ENCODE measurements around the gene TREML1. TPM values are rescaled to one million over a fixed set of nuclear protein-coding genes. Genes with fewer than 3 reads are reported as not detected.

TREML1 gene
- polyA plus RNA-seq (2013, experiment 1 of 4), result not detected
- polyA plus RNA-seq (2013, experiment 2 of 4), result not detected
- not detected for polyA plus RNA-seq (2013, experiment 3 of 4)
- not detected for polyA plus RNA-seq (2013, experiment 4 of 4)

DNA sequence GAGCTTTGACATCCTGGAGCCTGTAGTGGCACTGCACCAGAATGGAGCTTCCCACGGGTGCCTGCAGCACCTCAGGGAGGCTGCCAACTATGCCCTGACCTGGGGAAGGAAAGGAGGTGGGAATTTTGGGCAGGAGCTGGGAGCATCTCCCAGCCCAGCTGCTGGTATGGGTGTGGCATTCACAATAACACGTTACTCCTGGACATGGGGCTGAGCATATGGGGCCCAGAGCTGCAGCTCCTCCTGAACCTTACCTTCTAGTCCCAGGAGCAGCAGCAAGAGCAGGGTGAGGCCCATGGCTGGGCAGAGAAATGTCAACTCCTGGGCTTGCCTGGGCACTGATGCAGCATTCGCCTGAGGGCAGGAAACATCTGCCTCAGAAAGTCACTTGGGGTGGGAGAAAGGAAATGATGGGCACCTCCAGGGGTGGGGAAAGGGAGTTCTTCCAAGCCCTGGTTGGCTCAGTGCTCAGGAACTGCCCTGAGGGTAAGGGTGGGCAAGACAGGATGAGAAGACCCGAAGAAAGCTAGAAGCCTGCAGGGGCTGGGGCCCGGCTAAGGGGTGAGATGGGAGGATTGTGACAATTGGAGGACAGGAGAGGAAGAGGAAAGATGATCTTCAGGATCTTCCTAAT lies at the start of gene TREML1:
TREML1 (minus strand) TSS at position 356 of the 634 bp plus-strand sequence; CDS start at position 297, 59 bp downstream.
- no peak within 1 kb of the TSS for H3K4me3 ChIP-seq (ENCODE audit: insufficient read depth, low read depth, low read length)
- no peaks in the 10 kb centered on the region for H3K4me1 ChIP-seq (ENCODE audit: control insufficient read depth, insufficient read depth, low read length)
- no peak within 1 kb of the TSS for H3K27ac ChIP-seq (ENCODE audit: insufficient read depth, low read depth, low read length, poor library complexity, severe bottlenecking)
- 90 to 93% methylated on average over 5 of the region's 5 CpGs for WGBS, 2 experiments
- no peaks in the 10 kb centered on the region for H3K9me3 ChIP-seq (ENCODE audit: control insufficient read depth, low read length)
- no peaks in the 10 kb centered on the region for H3K36me3 ChIP-seq (ENCODE audit: control insufficient read depth, insufficient read depth, low read length)
- no peaks in the 10 kb centered on the region for H3K27me3 ChIP-seq (ENCODE audit: control insufficient read depth, insufficient read depth, low read length, poor library complexity, severe bottlenecking)

- Histone ChIP-seq H3K9me3 (ENCODE audit: control insufficient read depth, low read length) (no peaks in the 10 kb centered on the region), H3K4me1 (ENCODE audit: control insufficient read depth, insufficient read depth, low read length) (no peaks in the 10 kb centered on the region), H3K36me3 (ENCODE audit: control insufficient read depth, insufficient read depth, low read length) (no peaks in the 10 kb centered on the region), H3K4me3 (ENCODE audit: insufficient read depth, low read depth, low read length) (no peak overlapping the region), H3K27me3 (ENCODE audit: control insufficient read depth, insufficient read depth, low read length, poor library complexity, severe bottlenecking) (no peaks in the 10 kb centered on the region), H3K27ac (ENCODE audit: insufficient read depth, low read depth, low read length, poor library complexity, severe bottlenecking) (no peak overlapping the region)
- whole genome bisulfite sequencing, 2 experiments, result 75 to 77% methylated on average over 8 of the region's 8 CpGs
Measured at GRCh38 chr6:41201764-41202173, 47.6 kb upstream of the TREML1 start.

DNA sequence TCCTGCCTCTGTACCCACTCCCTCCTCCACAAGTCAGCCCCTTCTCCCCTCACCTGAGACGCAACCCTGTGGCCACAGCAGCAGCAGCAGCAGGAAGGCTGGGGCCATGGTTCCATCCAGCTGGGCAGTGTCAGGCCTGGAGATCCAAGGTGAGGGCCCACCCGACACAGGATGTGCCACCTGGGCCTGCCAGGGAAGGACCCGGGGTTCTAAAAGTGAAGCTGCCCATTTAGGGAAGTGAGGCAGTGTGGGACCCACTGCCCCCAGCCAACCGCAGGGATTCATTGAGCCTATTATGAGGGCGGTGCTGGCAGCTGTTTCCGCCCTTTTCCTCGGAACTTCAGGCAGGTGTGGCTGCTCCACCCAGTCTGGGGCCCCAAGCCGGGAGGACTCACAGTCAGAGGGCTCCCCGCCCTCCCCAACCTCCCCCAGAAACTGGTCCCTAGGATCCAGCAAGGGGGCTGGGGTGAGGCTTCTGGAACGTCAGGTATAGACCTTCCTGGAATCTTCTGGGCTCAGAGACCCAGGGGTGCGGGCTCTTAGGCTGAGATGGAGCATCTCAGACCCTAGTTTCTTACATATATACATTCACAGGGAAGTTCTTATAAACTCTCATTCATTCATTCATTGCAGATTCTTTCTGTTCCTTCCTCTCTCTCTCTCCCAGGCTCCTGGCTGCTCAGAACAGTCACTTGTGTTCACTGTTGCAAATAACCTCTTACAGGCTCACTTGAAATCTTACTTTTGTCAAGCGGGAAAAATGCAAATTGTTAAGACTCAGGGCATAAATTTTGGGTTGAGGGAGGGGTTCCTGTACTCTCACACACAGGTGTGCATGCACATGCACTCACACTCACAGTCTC lies 47.0 kb upstream of the TREML1 start, which contains the start of gene TREML2:
TREML2 (minus strand) TSS at position 249 of the 863 bp plus-strand sequence; CDS start at position 108, 141 bp downstream.
- Histone ChIP-seq H3K9me3 (ENCODE audit: control insufficient read depth, low read length) (no peaks in the 10 kb centered on the region), H3K36me3 (ENCODE audit: control insufficient read depth, insufficient read depth, low read length) (no peaks in the 10 kb centered on the region), H3K27ac (ENCODE audit: insufficient read depth, low read depth, low read length, poor library complexity, severe bottlenecking) (no peak within 1 kb of the TSS), H3K27me3 (ENCODE audit: control insufficient read depth, insufficient read depth, low read length, poor library complexity, severe bottlenecking) (no peaks in the 10 kb centered on the region), H3K4me3 (ENCODE audit: insufficient read depth, low read depth, low read length) (no peak within 1 kb of the TSS), H3K4me1 (ENCODE audit: control insufficient read depth, insufficient read depth, low read length) (no peaks in the 10 kb centered on the region)
- 82% methylated on average over 12 of the region's 12 CpGs for WGBS, 2 experiments

- H3K27me3 ChIP-seq (ENCODE audit: control insufficient read depth, insufficient read depth, low read length, poor library complexity, severe bottlenecking), result no peaks in the 10 kb centered on the region
- no peaks in the 10 kb centered on the region for H3K4me1 ChIP-seq (ENCODE audit: control insufficient read depth, insufficient read depth, low read length)
- no peak overlapping the region for H3K4me3 ChIP-seq (ENCODE audit: insufficient read depth, low read depth, low read length)
- no peaks in the 10 kb centered on the region for H3K9me3 ChIP-seq (ENCODE audit: control insufficient read depth, low read length)
- H3K27ac ChIP-seq (ENCODE audit: insufficient read depth, low read depth, low read length, poor library complexity, severe bottlenecking), result no peak overlapping the region
- H3K36me3 ChIP-seq (ENCODE audit: control insufficient read depth, insufficient read depth, low read length), result no peaks in the 10 kb centered on the region
- WGBS, 2 experiments, result 93 to 95% methylated on average over 2 of the region's 2 CpGs
Measured at GRCh38 chr6:41200296-41200900, 46.3 kb upstream of the TREML1 start.

DNA sequence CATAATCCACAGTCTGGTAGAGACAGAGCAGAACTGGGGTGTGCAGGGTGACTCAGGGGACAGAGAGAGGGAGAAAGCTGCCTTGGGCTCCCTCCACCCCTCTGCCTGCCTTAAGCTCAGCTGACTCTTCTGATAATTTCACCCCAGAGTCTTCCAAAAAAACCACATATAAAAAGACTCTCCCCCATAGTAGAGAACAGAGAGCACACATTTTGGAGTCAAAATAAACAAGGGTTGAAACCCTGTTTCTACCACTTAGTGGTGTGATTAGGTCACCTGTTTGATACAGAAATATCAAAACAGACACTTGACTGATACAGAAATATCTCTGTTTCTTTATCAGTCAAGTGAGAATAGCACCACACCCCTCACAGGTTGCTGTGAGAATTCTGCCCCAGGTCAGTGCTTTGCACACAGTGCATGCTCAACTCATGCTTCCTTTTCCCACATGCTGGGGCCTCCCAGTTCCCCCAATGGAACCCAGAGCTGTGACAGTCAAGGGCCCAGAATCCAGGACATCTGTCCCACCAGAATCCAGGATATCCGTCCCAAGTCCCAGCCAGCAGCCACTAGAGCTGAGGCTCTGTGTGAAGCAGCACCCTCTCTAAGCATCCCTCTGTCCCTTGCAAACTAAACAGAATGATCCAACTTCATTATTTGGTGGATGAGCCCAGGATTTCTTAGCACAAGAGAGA lies 45.6 kb upstream of the TREML1 start:
- no peak overlapping the region for H3K27ac ChIP-seq (ENCODE audit: insufficient read depth, low read depth, low read length, poor library complexity, severe bottlenecking)
- 96 to 97% methylated on average over 1 of the region's 1 CpG for WGBS, 2 experiments
- no peaks in the 10 kb centered on the region for H3K36me3 ChIP-seq (ENCODE audit: control insufficient read depth, insufficient read depth, low read length)
- no peak overlapping the region for H3K4me3 ChIP-seq (ENCODE audit: insufficient read depth, low read depth, low read length)
- no peaks in the 10 kb centered on the region for H3K9me3 ChIP-seq (ENCODE audit: control insufficient read depth, low read length)
- H3K27me3 ChIP-seq (ENCODE audit: control insufficient read depth, insufficient read depth, low read length, poor library complexity, severe bottlenecking), result no peaks in the 10 kb centered on the region
- H3K4me1 ChIP-seq (ENCODE audit: control insufficient read depth, insufficient read depth, low read length), result no peaks in the 10 kb centered on the region

GRCh38 chr6:41197234-41197633 lies 43.1 kb upstream of the TREML1 start:
- 94 to 99% methylated on average over 2 to 3 of the region's 3 CpGs for WGBS, 2 experiments
- no peaks in the 10 kb centered on the region for H3K4me1 ChIP-seq (ENCODE audit: control insufficient read depth, insufficient read depth, low read length)

DNA sequence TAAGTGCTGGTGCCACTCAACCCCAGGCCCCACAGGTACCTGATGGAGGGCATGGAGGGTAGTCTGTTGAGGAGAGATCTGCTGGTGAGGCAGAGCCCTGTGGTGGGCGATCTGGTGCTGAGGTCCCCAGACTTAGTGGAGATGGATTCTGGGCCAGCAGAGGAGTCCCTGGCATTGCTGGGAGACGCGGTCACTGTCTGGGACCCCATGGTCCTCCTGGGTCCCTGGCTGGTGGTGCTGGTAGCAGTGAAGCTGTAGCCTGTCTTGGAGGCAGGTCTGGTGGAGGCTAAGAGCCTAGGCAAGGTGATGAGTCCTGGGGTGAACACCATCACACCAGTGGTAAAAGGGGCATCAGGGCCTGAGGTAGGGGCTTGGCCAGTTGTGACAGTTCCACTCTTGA lies 40.2 kb upstream of the TREML1 start:
- Histone ChIP-seq H3K4me1 (ENCODE audit: control insufficient read depth, insufficient read depth, low read length) (no peaks in the 10 kb centered on the region), H3K36me3 (ENCODE audit: control insufficient read depth, insufficient read depth, low read length) (no peaks in the 10 kb centered on the region)
- WGBS, 2 experiments, result 96 to 99% methylated on average over 3 of the region's 3 CpGs

More at GRCh38 chr6:41197234-41197633, 43.1 kb upstream of the TREML1 start:
- H3K27me3 ChIP-seq (ENCODE audit: control insufficient read depth, insufficient read depth, low read length, poor library complexity, severe bottlenecking), result no peaks in the 10 kb centered on the region
- no peaks in the 10 kb centered on the region for H3K36me3 ChIP-seq (ENCODE audit: control insufficient read depth, insufficient read depth, low read length)
- H3K9me3 ChIP-seq (ENCODE audit: control insufficient read depth, low read length), result no peaks in the 10 kb centered on the region
- no peak overlapping the region for H3K27ac ChIP-seq (ENCODE audit: insufficient read depth, low read depth, low read length, poor library complexity, severe bottlenecking)
- no peak overlapping the region for H3K4me3 ChIP-seq (ENCODE audit: insufficient read depth, low read depth, low read length)

GRCh38 chr6:41193884-41194283 lies 39.7 kb upstream of the TREML1 start:
- Histone ChIP-seq H3K4me1 (ENCODE audit: control insufficient read depth, insufficient read depth, low read length) (no peaks in the 10 kb centered on the region), H3K4me3 (ENCODE audit: insufficient read depth, low read depth, low read length) (no peak overlapping the region)
- WGBS, 2 experiments, result 80 to 84% methylated on average over 4 of the region's 5 CpGs

More for the DNA sequence above, 40.2 kb upstream of the TREML1 start:
- H3K9me3 ChIP-seq (ENCODE audit: control insufficient read depth, low read length), result no peaks in the 10 kb centered on the region
- no peak overlapping the region for H3K27ac ChIP-seq (ENCODE audit: insufficient read depth, low read depth, low read length, poor library complexity, severe bottlenecking)
- no peak overlapping the region for H3K4me3 ChIP-seq (ENCODE audit: insufficient read depth, low read depth, low read length)
- H3K27me3 ChIP-seq (ENCODE audit: control insufficient read depth, insufficient read depth, low read length, poor library complexity, severe bottlenecking), result no peaks in the 10 kb centered on the region

DNA sequence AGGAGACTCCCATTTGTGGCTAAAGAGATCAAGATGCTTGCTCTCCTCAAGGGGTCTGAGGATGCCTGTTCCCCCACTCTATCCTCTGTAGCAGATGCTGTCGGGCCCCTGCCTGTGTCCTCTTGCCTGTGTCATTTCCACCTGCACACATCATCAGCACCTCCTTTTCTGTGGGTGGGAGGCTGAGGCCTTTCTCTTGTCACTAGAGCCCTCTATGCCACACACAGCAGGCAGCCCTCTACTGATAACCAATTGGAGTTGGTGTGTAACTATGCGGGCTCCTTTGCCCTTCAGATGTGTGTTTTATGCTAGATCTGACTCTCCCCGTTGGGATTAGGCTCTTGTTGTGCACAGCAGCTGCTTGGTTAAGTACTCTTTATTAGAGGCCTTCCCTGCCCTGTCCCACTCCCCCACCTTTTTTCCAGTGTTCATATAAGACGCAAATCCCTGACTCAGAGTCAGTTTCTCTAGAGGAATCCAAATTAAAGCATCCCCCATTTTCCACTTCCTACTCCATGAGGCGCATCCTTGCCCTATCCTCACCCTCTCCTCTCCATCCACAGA lies 39.1 kb upstream of the TREML1 start:
- 87 to 89% methylated on average over 5 of the region's 5 CpGs for WGBS, 2 experiments
- Histone ChIP-seq H3K4me1 (ENCODE audit: control insufficient read depth, insufficient read depth, low read length) (no peaks in the 10 kb centered on the region), H3K27me3 (ENCODE audit: control insufficient read depth, insufficient read depth, low read length, poor library complexity, severe bottlenecking) (no peaks in the 10 kb centered on the region), H3K27ac (ENCODE audit: insufficient read depth, low read depth, low read length, poor library complexity, severe bottlenecking) (no peak overlapping the region), H3K9me3 (ENCODE audit: control insufficient read depth, low read length) (no peaks in the 10 kb centered on the region), H3K36me3 (ENCODE audit: control insufficient read depth, insufficient read depth, low read length) (no peaks in the 10 kb centered on the region), H3K4me3 (ENCODE audit: insufficient read depth, low read depth, low read length) (no peak overlapping the region)

More at GRCh38 chr6:41193884-41194283, 39.7 kb upstream of the TREML1 start:
- Histone ChIP-seq H3K9me3 (ENCODE audit: control insufficient read depth, low read length) (no peaks in the 10 kb centered on the region), H3K27ac (ENCODE audit: insufficient read depth, low read depth, low read length, poor library complexity, severe bottlenecking) (no peak overlapping the region), H3K27me3 (ENCODE audit: control insufficient read depth, insufficient read depth, low read length, poor library complexity, severe bottlenecking) (no peaks in the 10 kb centered on the region), H3K36me3 (ENCODE audit: control insufficient read depth, insufficient read depth, low read length) (no peaks in the 10 kb centered on the region)
